ENCODE measurements around the gene MIGA1.
"Not testable (repeated sequence)": the region's sequence is repeated elsewhere in the genome, so short reads cannot be mapped to it uniquely, and the experiment has no call there.

Gene MIGA1

GRCh38 chr1:77762072-77762476, 17.4 kb upstream of the MIGA1 start:
- Histone ChIP-seq H3K9me3 (no peaks in the 10 kb centered on the region), H3K4me1 (no peaks in the 10 kb centered on the region), H3K36me3 (no peaks in the 10 kb centered on the region), H3K4me3 (ENCODE audit: low read depth, low read length) (no peak overlapping the region), H3K27me3 (no peaks in the 10 kb centered on the region)
- TF ChIP-seq CTCF (IDR thresholded peaks at IDR 0.05; ENCODE audit: low read depth, low read length) = no peak
- no peak for DNase-seq

- Histone ChIP-seq H3K36me3 (no peaks in the 10 kb centered on the region), H3K9me3 (no peaks in the 10 kb centered on the region), H3K4me3 (ENCODE audit: low read depth, low read length) (no peak overlapping the region), H3K4me1 (no peaks in the 10 kb centered on the region), H3K27me3 (no peaks in the 10 kb centered on the region)
- DNase-seq = no peak
- no peak for TF ChIP-seq CTCF (IDR thresholded peaks at IDR 0.05; ENCODE audit: low read depth, low read length)
These were observed 11.4 kb upstream of the MIGA1 start for GRCh38 chr1:77768006-77768405.

- H3K27me3 ChIP-seq = no peaks in the 10 kb centered on the region
- H3K9me3 ChIP-seq = no peaks in the 10 kb centered on the region
- H3K4me3 ChIP-seq (ENCODE audit: low read depth, low read length) = no peak overlapping the region
- no peaks in the 10 kb centered on the region for H3K4me1 ChIP-seq
- no peak for TF ChIP-seq CTCF (IDR thresholded peaks at IDR 0.05; ENCODE audit: low read depth, low read length)
- no peak for DNase-seq
- H3K36me3 ChIP-seq = no peaks in the 10 kb centered on the region
These were observed 3.3 kb upstream of the MIGA1 start for GRCh38 chr1:77776007-77776700.

GRCh38 chr1:77781683-77782082, 2.2 kb downstream of the MIGA1 start:
- Histone ChIP-seq H3K27me3 (no peaks in the 10 kb centered on the region), H3K4me3 (ENCODE audit: low read depth, low read length) (no peak overlapping the region), H3K4me1 (no peaks in the 10 kb centered on the region), H3K36me3 (no peaks in the 10 kb centered on the region; the same call in 1 of the 2 replicates), H3K9me3 (no peaks in the 10 kb centered on the region)
- DNase-seq = no peak
- no peak for TF ChIP-seq CTCF (IDR thresholded peaks at IDR 0.05; ENCODE audit: low read depth, low read length)

GRCh38 chr1:77783141-77783540, 3.7 kb downstream of the MIGA1 start:
- Histone ChIP-seq H3K4me3 (ENCODE audit: low read depth, low read length) (no peak overlapping the region), H3K9me3 (no peaks in the 10 kb centered on the region)
- no peak for DNase-seq

GRCh38 chr1:77786093-77786741, 6.8 kb downstream of the MIGA1 start:
- H3K9me3 ChIP-seq; H3K27me3 ChIP-seq; H3K36me3 ChIP-seq; H3K4me1 ChIP-seq; H3K4me3 ChIP-seq (ENCODE audit: low read depth, low read length); DNase-seq: not testable (repeated sequence)

More at GRCh38 chr1:77783141-77783540, 3.7 kb downstream of the MIGA1 start:
- Histone ChIP-seq H3K4me1 (no peaks in the 10 kb centered on the region), H3K27me3 (no peaks in the 10 kb centered on the region), H3K36me3 (no peaks in the 10 kb centered on the region; the same call in 1 of the 2 replicates)
- TF ChIP-seq CTCF (IDR thresholded peaks at IDR 0.05; ENCODE audit: low read depth, low read length) = no peak

All from BE2C (cell line).